Astrocyte (in vitro differentiated cells and primary cell): Measurements from ENCODE around the gene MTHFS.

ENCODE experiments used
- EZH2 ChIP-seq: IDR thresholded peaks from 2 replicates; pipeline ENCODE4 v1.6.1; 2012; ENCODE audit warnings: mild to moderate bottlenecking, low read length, inconsistent platforms; ENCODE audit not compliant: insufficient read depth
- TF ChIP-seq, protein P1 (sequence below): IDR thresholded peaks from 2 replicates; pipeline ENCODE4 v1.5.1; 2011; ENCODE audit warnings: low read depth, mild to moderate bottlenecking, inconsistent platforms, low read length, moderate library complexity; ENCODE audit not compliant: insufficient read depth

- TF ChIP-seq, protein P1, sequence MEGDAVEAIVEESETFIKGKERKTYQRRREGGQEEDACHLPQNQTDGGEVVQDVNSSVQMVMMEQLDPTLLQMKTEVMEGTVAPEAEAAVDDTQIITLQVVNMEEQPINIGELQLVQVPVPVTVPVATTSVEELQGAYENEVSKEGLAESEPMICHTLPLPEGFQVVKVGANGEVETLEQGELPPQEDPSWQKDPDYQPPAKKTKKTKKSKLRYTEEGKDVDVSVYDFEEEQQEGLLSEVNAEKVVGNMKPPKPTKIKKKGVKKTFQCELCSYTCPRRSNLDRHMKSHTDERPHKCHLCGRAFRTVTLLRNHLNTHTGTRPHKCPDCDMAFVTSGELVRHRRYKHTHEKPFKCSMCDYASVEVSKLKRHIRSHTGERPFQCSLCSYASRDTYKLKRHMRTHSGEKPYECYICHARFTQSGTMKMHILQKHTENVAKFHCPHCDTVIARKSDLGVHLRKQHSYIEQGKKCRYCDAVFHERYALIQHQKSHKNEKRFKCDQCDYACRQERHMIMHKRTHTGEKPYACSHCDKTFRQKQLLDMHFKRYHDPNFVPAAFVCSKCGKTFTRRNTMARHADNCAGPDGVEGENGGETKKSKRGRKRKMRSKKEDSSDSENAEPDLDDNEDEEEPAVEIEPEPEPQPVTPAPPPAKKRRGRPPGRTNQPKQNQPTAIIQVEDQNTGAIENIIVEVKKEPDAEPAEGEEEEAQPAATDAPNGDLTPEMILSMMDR, result no peak
- TF ChIP-seq EZH2, result no peak
Measured at GRCh38 chr15:79815468-79815867, 81.3 kb downstream of the MTHFS start.
